HFF-Myc (cell line): ENCODE data around the gene RNU6-9.

Source experiments
- DNase-seq: peaks from one replicate; pipeline ENCODE4 v3.0.0-alpha.2; 2011; ENCODE audit warnings: low read depth; ENCODE audit errors: extremely low read depth
- H3K4me3 ChIP-seq: replicated peaks from 2 replicates; pipeline ENCODE4 v1.5.1; 2011; ENCODE audit warnings: low read depth, mild to moderate bottlenecking, control low read depth, low read length
- CTCF ChIP-seq: IDR thresholded peaks from 2 replicates; pipeline ENCODE4 v1.5.1; 2012; ENCODE audit warnings: mild to moderate bottlenecking, low read depth, low read length, control low read depth; ENCODE audit errors: missing control alignments

The RNU6-9 gene

GRCh38 chr19:869245-870177 is 23.8 kb upstream of the RNU6-9 start:
- H3K4me3 ChIP-seq = 0 out of 2 replicates have a peak overlapping the region, but pooled peaks have one; percentile 2
- peak; percentile 90 for DNase-seq
- no peak for TF ChIP-seq CTCF

- no peak for TF ChIP-seq CTCF
- H3K4me3 ChIP-seq = no peak overlapping the region
- DNase-seq = no peak
Measured at GRCh38 chr19:870314-870713, 23.0 kb upstream of the RNU6-9 start.

- DNase-seq = no peak
- no peak for TF ChIP-seq CTCF
- H3K4me3 ChIP-seq = no peak overlapping the region
Measured at GRCh38 chr19:870963-871401, 22.3 kb upstream of the RNU6-9 start.

GRCh38 chr19:871446-872265 is 21.6 kb upstream of the RNU6-9 start:
- TF ChIP-seq CTCF = no peak
- no peak overlapping the region for H3K4me3 ChIP-seq
- no peak for DNase-seq

- DNase-seq = no peak
- H3K4me3 ChIP-seq = no peak overlapping the region
- TF ChIP-seq CTCF = no peak
Measured at GRCh38 chr19:872266-872951, 20.9 kb upstream of the RNU6-9 start.

GRCh38 chr19:873084-873483 is 20.2 kb upstream of the RNU6-9 start:
- H3K4me3 ChIP-seq = no peak overlapping the region
- DNase-seq = no peak
- no peak for TF ChIP-seq CTCF
